ENCODE data around the gene BRD1. TPM values are rescaled to one million over a fixed set of nuclear protein-coding genes. Genes with fewer than 3 reads are reported as not detected.

Gene BRD1
- total RNA-seq (10 to 100 TPM; 27.4 to 32.4 TPM), polyA plus RNA-seq (ENCODE audit: insufficient read length in 6 of 6) (10 to 100 TPM; 34.9 to 50.3 (median 39.4) TPM)
- long read RNA-seq, donor 1, partial matches to known transcripts = 6 of 6 reads
- long read RNA-seq, donor 1, other reads (novel, unspliced or antisense) = 0 of 6 reads
- long read RNA-seq, donor 2, full-length matches to known transcripts = 1 of 12 reads
- long read RNA-seq, donor 2, partial matches to known transcripts = 11 of 12 reads
- long read RNA-seq, donor 2, other reads (novel, unspliced or antisense) = 0 of 12 reads
- long read RNA-seq, donor 3, full-length matches to known transcripts = 1 of 6 reads
- long read RNA-seq, donor 3, partial matches to known transcripts = 5 of 6 reads
- long read RNA-seq, donor 3, other reads (novel, unspliced or antisense) = 0 of 6 reads
- long read RNA-seq, donor 4 = 0 reads
- long read RNA-seq, donor 5, partial matches to known transcripts = 13 of 13 reads
- long read RNA-seq, donor 5, other reads (novel, unspliced or antisense) = 0 of 13 reads
- long read RNA-seq, donor 6, partial matches to known transcripts = 9 of 11 reads
- long read RNA-seq, donor 6, other reads (novel, unspliced or antisense) = 0 of 11 reads
- long read RNA-seq, donor 7 = 0 reads
- long read RNA-seq, donor 8, partial matches to known transcripts = 7 of 8 reads
- long read RNA-seq, donor 8, other reads (novel, unspliced or antisense) = 0 of 8 reads
- long read RNA-seq, donor 9 = 0 reads
- long read RNA-seq, donor 10, partial matches to known transcripts = 0 of 1 reads
- long read RNA-seq, donor 10, other reads (novel, unspliced or antisense) = 1 of 1 reads
- long read RNA-seq, donor 11, partial matches to known transcripts = 8 of 8 reads
- long read RNA-seq, donor 11, other reads (novel, unspliced or antisense) = 0 of 8 reads
- long read RNA-seq, donor 12, partial matches to known transcripts = 11 of 11 reads
- long read RNA-seq, donor 12, other reads (novel, unspliced or antisense) = 0 of 11 reads

GRCh38 chr22:49827853-49828598 is at the start of gene BRD1:
Gene BRD1 (minus strand): TSS chr22:49827873. CDS start chr22:49824317, 3,556 bp downstream.
- ATAC-seq = peak; percentile 78
- intact Hi-C loops (cut with DNase I) = no loop called here

GRCh38 chr22:49873228-49873940 is 45.7 kb upstream of the BRD1 start:
- Histone ChIP-seq H3K4me3 (no peak overlapping the region), H3K36me3 (peaks cover 0 to 7% of the 10 kb centered on the region in 2 donors), H3K9me3 (peaks cover 0 to 8% of the 10 kb centered on the region in 2 donors), H3K27me3 (no peaks in the 10 kb centered on the region), H3K4me1 (no peaks in the 10 kb centered on the region), H3K27ac (no peak overlapping the region)
- DNase-seq (no peak), ATAC-seq (no peak)
- intact Hi-C loops (cut with DNase I) = no loop called here
- TF ChIP-seq CTCF (IDR thresholded peaks at IDR 0.05) = no peak

More at GRCh38 chr22:49827853-49828598, at the start of gene BRD1:
- Histone ChIP-seq H3K9me3 (no peaks in the 10 kb centered on the region), H3K36me3 (peaks cover 0 to 17% of the 10 kb centered on the region in 2 donors), H3K27me3 (no peaks in the 10 kb centered on the region), H3K4me3 (peak within 1 kb of the TSS; percentile 55 to 86), H3K27ac (peak within 1 kb of the TSS; percentile 74 to 81), H3K4me1 (peaks cover 18 to 30% of the 10 kb centered on the region in 2 donors)
- no peak for TF ChIP-seq CTCF (IDR thresholded peaks at IDR 0.05)
- peak in 3 of 4 donors; percentile 50 to 95 (median 76) for DNase-seq

GRCh38 chr22:49872347-49872746 is 44.7 kb upstream of the BRD1 start:
- DNase-seq = no peak
- H3K4me1 ChIP-seq = no peaks in the 10 kb centered on the region
- H3K27ac ChIP-seq = no peak overlapping the region
- no peaks in the 10 kb centered on the region for H3K27me3 ChIP-seq
- ATAC-seq = no peak
- H3K9me3 ChIP-seq = peaks cover 0 to 9% of the 10 kb centered on the region in 2 donors
- no peak overlapping the region for H3K4me3 ChIP-seq
- TF ChIP-seq CTCF (IDR thresholded peaks at IDR 0.05) = no peak
- H3K36me3 ChIP-seq = peaks cover 0 to 5% of the 10 kb centered on the region in 2 donors
- intact Hi-C loops (cut with DNase I) = no loop called here

- Histone ChIP-seq H3K4me3 (no peak overlapping the region), H3K27me3 (no peaks in the 10 kb centered on the region), H3K9me3 (peaks cover 0 to 18% of the 10 kb centered on the region in 2 donors), H3K4me1 (no peaks in the 10 kb centered on the region), H3K27ac (no peak overlapping the region), H3K36me3 (peaks cover 0 to 13% of the 10 kb centered on the region in 2 donors)
- intact Hi-C loops (cut with DNase I) = no loop called here
- DNase-seq (no peak), ATAC-seq (no peak)
- TF ChIP-seq CTCF (IDR thresholded peaks at IDR 0.05) = no peak
These were observed 43.8 kb upstream of the BRD1 start for GRCh38 chr22:49871482-49871881.
